ENCODE data around the gene MON1A. TPM values are rescaled to one million over a fixed set of nuclear protein-coding genes. Genes with fewer than 3 reads are reported as not detected.

The MON1A gene
- total and polyA plus RNA-seq, 2 experiments from 2014 or later, result 6.4 to 12.1 TPM

DNA sequence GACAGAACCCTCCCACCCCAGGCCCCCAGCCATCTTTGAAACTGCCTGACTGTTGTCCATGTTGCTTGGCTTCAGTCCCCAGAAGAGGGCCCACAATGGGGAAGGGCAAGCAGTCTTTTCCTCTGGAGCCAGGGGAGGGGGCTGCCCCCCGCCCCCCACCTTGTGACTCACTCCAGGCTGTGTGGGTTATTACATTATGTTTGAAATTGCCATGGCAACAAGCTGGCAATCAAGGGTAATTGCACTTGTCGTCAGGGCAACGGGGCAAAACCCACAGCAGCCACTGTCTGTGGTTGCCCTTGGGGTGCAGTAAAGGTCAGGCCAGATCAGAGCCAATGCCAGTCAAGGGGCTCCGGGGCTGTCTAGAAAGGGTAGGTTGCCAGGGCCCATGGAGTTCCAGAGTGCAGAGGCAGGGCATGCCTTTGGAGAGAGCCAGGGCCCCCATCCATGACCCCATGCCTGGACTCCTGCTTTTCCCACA, 56.8 kb downstream of the MON1A start (continued):
- TF ChIP-seq, protein P1, sequence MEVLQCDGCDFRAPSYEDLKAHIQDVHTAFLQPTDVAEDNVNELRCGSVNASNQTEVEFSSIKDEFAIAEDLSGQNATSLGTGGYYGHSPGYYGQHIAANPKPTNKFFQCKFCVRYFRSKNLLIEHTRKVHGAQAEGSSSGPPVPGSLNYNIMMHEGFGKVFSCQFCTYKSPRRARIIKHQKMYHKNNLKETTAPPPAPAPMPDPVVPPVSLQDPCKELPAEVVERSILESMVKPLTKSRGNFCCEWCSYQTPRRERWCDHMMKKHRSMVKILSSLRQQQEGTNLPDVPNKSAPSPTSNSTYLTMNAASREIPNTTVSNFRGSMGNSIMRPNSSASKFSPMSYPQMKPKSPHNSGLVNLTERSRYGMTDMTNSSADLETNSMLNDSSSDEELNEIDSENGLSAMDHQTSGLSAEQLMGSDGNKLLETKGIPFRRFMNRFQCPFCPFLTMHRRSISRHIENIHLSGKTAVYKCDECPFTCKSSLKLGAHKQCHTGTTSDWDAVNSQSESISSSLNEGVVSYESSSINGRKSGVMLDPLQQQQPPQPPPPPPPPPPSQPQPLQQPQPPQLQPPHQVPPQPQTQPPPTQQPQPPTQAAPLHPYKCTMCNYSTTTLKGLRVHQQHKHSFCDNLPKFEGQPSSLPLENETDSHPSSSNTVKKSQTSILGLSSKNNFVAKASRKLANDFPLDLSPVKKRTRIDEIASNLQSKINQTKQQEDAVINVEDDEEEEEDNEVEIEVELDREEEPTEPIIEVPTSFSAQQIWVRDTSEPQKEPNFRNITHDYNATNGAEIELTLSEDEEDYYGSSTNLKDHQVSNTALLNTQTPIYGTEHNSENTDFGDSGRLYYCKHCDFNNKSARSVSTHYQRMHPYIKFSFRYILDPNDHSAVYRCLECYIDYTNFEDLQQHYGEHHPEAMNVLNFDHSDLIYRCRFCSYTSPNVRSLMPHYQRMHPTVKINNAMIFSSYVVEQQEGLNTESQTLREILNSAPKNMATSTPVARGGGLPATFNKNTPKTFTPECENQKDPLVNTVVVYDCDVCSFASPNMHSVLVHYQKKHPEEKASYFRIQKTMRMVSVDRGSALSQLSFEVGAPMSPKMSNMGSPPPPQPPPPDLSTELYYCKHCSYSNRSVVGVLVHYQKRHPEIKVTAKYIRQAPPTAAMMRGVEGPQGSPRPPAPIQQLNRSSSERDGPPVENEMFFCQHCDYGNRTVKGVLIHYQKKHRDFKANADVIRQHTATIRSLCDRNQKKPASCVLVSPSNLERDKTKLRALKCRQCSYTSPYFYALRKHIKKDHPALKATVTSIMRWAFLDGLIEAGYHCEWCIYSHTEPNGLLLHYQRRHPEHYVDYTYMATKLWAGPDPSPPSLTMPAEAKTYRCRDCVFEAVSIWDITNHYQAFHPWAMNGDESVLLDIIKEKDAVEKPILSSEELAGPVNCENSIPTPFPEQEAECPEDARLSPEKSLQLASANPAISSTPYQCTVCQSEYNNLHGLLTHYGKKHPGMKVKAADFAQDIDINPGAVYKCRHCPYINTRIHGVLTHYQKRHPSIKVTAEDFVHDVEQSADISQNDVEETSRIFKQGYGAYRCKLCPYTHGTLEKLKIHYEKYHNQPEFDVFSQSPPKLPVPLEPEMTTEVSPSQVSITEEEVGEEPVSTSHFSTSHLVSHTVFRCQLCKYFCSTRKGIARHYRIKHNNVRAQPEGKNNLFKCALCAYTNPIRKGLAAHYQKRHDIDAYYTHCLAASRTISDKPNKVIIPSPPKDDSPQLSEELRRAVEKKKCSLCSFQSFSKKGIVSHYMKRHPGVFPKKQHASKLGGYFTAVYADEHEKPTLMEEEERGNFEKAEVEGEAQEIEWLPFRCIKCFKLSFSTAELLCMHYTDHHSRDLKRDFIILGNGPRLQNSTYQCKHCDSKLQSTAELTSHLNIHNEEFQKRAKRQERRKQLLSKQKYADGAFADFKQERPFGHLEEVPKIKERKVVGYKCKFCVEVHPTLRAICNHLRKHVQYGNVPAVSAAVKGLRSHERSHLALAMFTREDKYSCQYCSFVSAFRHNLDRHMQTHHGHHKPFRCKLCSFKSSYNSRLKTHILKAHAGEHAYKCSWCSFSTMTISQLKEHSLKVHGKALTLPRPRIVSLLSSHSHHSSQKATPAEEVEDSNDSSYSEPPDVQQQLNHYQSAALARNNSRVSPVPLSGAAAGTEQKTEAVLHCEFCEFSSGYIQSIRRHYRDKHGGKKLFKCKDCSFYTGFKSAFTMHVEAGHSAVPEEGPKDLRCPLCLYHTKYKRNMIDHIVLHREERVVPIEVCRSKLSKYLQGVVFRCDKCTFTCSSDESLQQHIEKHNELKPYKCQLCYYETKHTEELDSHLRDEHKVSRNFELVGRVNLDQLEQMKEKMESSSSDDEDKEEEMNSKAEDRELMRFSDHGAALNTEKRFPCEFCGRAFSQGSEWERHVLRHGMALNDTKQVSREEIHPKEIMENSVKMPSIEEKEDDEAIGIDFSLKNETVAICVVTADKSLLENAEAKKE (CRISPR knock-in tag; IDR thresholded peaks at IDR 0.05), result no peak
- no peak for TF ChIP-seq ZNF331 (CRISPR knock-in tag; IDR thresholded peaks at IDR 0.05; ENCODE audit: low read depth)
- TF ChIP-seq NANOG (IDR thresholded peaks at IDR 0.05; ENCODE audit: borderline replicate concordance), result no peak
- TF ChIP-seq ZNF114 (CRISPR knock-in tag; IDR thresholded peaks at IDR 0.05), result no peak
- TF ChIP-seq, protein P2, sequence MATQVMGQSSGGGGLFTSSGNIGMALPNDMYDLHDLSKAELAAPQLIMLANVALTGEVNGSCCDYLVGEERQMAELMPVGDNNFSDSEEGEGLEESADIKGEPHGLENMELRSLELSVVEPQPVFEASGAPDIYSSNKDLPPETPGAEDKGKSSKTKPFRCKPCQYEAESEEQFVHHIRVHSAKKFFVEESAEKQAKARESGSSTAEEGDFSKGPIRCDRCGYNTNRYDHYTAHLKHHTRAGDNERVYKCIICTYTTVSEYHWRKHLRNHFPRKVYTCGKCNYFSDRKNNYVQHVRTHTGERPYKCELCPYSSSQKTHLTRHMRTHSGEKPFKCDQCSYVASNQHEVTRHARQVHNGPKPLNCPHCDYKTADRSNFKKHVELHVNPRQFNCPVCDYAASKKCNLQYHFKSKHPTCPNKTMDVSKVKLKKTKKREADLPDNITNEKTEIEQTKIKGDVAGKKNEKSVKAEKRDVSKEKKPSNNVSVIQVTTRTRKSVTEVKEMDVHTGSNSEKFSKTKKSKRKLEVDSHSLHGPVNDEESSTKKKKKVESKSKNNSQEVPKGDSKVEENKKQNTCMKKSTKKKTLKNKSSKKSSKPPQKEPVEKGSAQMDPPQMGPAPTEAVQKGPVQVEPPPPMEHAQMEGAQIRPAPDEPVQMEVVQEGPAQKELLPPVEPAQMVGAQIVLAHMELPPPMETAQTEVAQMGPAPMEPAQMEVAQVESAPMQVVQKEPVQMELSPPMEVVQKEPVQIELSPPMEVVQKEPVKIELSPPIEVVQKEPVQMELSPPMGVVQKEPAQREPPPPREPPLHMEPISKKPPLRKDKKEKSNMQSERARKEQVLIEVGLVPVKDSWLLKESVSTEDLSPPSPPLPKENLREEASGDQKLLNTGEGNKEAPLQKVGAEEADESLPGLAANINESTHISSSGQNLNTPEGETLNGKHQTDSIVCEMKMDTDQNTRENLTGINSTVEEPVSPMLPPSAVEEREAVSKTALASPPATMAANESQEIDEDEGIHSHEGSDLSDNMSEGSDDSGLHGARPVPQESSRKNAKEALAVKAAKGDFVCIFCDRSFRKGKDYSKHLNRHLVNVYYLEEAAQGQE (IDR thresholded peaks at IDR 0.05; ENCODE audit: unreplicated experiment), result no peak
- TF ChIP-seq POLR2AphosphoS5 (IDR thresholded peaks at IDR 0.05; ENCODE audit: low read depth), result no peak
- TF ChIP-seq JUNB (IDR thresholded peaks at IDR 0.05; ENCODE audit: unreplicated experiment), result no peak

Data from GM23338 (cell line).